GM12872 (cell line): Measurements from ENCODE around the gene KRTAP19-1.

Experiments used
- CTCF ChIP-seq: IDR thresholded peaks from 3 replicates; pipeline ENCODE4 v1.5.1; 2011; ENCODE audit warnings: low read depth, mild to moderate bottlenecking, low read length, moderate library complexity; ENCODE audit not compliant: insufficient read depth

Gene KRTAP19-1

GRCh38 chr21:30487336-30487735 lies 7.2 kb upstream of the KRTAP19-1 start, which contains the start of gene KRTAP19-2:
Gene KRTAP19-2 (minus strand): TSS chr21:30487436. CDS start chr21:30487348, 88 bp downstream.
- TF ChIP-seq CTCF = no peak

GRCh38 chr21:30486180-30486579 lies 6.0 kb upstream of the KRTAP19-1 start:
- no peak for TF ChIP-seq CTCF

- TF ChIP-seq CTCF = no peak
Measured at GRCh38 chr21:30482130-30482529, 2.0 kb upstream of the KRTAP19-1 start.

GRCh38 chr21:30479259-30479658 lies 908 bp downstream of the KRTAP19-1 start:
- no peak for TF ChIP-seq CTCF

GRCh38 chr21:30478004-30478403 lies 2.2 kb downstream of the KRTAP19-1 start:
- TF ChIP-seq CTCF = no peak

- TF ChIP-seq CTCF = no peak
Measured at GRCh38 chr21:30468900-30469714, 11.1 kb downstream of the KRTAP19-1 start.

GRCh38 chr21:30463713-30464112 lies 16.5 kb downstream of the KRTAP19-1 start:
- no peak for TF ChIP-seq CTCF
